ENCODE measurements around the gene KCNIP1.

GRCh38 chr5:170597109-170597751 lies 93.4 kb downstream of the KCNIP1 start:
- no peak for TF ChIP-seq CTCF (IDR thresholded peaks at IDR 0.05; ENCODE audit: poor library complexity)
- TF ChIP-seq EZH2 (IDR thresholded peaks at IDR 0.05; ENCODE audit: borderline replicate concordance), result no peak
- no peak for TF ChIP-seq EZH2phosphoT487 (IDR thresholded peaks at IDR 0.05; ENCODE audit: low read depth, severe bottlenecking, unreplicated experiment)

Measured in hepatocyte (in vitro differentiated cells).